Measurements from ENCODE around the gene PRPS1.

PRPS1 gene

DNA sequence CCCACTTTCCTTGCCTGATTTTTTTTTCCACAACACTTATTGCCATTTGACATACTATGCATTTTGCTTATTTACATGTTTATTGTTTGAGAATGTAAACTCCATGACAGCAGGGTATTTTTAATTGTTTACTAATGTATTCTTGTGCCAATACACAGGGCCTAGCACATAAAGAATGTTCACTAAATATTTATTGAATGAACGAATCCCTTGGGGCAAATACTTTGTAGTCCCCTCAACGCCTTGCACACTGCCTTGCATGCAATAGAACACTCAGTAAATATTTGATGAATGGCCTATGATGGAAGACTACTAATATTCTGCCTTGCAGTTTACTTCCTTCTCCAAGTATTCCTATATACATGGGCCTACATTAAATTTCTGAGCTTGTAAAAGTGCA lies 1.4 kb upstream of the PRPS1 start:
- DNase-seq (ENCODE audit: low read depth), result no peak
- TF ChIP-seq, protein P1, sequence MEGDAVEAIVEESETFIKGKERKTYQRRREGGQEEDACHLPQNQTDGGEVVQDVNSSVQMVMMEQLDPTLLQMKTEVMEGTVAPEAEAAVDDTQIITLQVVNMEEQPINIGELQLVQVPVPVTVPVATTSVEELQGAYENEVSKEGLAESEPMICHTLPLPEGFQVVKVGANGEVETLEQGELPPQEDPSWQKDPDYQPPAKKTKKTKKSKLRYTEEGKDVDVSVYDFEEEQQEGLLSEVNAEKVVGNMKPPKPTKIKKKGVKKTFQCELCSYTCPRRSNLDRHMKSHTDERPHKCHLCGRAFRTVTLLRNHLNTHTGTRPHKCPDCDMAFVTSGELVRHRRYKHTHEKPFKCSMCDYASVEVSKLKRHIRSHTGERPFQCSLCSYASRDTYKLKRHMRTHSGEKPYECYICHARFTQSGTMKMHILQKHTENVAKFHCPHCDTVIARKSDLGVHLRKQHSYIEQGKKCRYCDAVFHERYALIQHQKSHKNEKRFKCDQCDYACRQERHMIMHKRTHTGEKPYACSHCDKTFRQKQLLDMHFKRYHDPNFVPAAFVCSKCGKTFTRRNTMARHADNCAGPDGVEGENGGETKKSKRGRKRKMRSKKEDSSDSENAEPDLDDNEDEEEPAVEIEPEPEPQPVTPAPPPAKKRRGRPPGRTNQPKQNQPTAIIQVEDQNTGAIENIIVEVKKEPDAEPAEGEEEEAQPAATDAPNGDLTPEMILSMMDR (IDR thresholded peaks at IDR 0.05; ENCODE audit: control insufficient read depth, insufficient read depth, low read depth, low read length, missing control alignments), result no peak
- no peak overlapping the region for H3K4me3 ChIP-seq (ENCODE audit: control insufficient read depth, low read depth, low read length)

- TF ChIP-seq, protein P1 (IDR thresholded peaks at IDR 0.05; ENCODE audit: control insufficient read depth, insufficient read depth, low read depth, low read length, missing control alignments), result no peak
- DNase-seq (ENCODE audit: low read depth), result no peak
Measured at GRCh38 chrX:107628662-107629539, 591 bp downstream of the PRPS1 start.

DNA sequence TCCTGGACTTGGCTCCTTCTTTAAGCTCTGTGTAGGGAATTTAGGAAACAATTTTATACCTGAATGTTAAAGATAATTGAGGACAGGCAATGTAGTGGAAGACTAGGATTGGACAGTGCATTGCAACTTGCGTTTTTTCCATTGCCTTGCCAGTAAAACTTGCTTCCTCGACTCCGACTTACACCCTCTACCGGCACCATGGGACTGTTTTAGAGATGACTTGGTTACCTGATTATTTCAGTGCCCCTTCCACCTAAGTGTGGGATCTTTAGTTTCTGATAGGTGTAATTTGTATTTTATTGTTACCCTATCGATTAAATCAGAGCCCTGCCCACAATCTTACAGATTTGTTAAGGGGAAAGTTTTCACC lies 1.2 kb downstream of the PRPS1 start:
- DNase-seq (ENCODE audit: low read depth), result no peak
- TF ChIP-seq, protein P1 (IDR thresholded peaks at IDR 0.05; ENCODE audit: control insufficient read depth, insufficient read depth, low read depth, low read length, missing control alignments), result peak; percentile 34
- peak overlapping the region; percentile 72 for H3K4me3 ChIP-seq (ENCODE audit: control insufficient read depth, low read depth, low read length)

More at GRCh38 chrX:107628662-107629539, 591 bp downstream of the PRPS1 start:
- H3K4me3 ChIP-seq (ENCODE audit: control insufficient read depth, low read depth, low read length), result peak overlapping the region; percentile 72

GRCh38 chrX:107630031-107630689 lies 1.9 kb downstream of the PRPS1 start:
- no peak for DNase-seq (ENCODE audit: low read depth)
- H3K4me3 ChIP-seq (ENCODE audit: control insufficient read depth, low read depth, low read length), result peak overlapping the region; percentile 72
- TF ChIP-seq, protein P1 (IDR thresholded peaks at IDR 0.05; ENCODE audit: control insufficient read depth, insufficient read depth, low read depth, low read length, missing control alignments), result no peak

GRCh38 chrX:107632346-107632745 lies 4.0 kb downstream of the PRPS1 start:
- DNase-seq (ENCODE audit: low read depth), result no peak
- H3K4me3 ChIP-seq (ENCODE audit: control insufficient read depth, low read depth, low read length), result no peak overlapping the region
- TF ChIP-seq, protein P1 (IDR thresholded peaks at IDR 0.05; ENCODE audit: control insufficient read depth, insufficient read depth, low read depth, low read length, missing control alignments), result no peak

DNA sequence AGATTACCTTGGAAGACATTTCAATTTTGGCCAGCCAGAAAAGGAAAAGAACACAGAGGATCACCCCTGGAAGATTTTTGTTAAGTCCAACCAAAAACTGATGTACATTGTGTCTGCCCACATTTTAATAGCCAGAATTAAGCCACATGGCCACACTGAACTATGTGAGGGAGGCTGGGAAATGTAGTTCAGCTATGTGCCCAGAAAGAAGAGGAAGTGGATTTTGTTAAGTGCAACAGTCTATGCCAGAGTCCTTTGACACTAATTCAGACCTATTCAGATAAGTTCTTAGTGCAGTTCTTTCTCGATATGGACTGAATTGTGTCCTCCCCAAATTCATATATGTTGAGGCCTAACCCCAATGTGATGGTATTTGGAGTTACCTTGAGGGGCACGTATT lies 18.4 kb downstream of the PRPS1 start:
- TF ChIP-seq, protein P1 (IDR thresholded peaks at IDR 0.05; ENCODE audit: control insufficient read depth, insufficient read depth, low read depth, low read length, missing control alignments), result no peak
- H3K4me3 ChIP-seq (ENCODE audit: control insufficient read depth, low read depth, low read length), result no peak overlapping the region
- DNase-seq (ENCODE audit: low read depth), result no peak
